HCT116 (cell line): ENCODE data around the gene ADAMTS6. TPM values are rescaled to one million over a fixed set of nuclear protein-coding genes. Genes with fewer than 3 reads are reported as not detected.

ENCODE experiments used
- ATAC-seq: fragments of 200-7000 bp; cut with Tn5 transposase; 2 replicates; pipeline ENCODE4 v1.9.1; 2020; ENCODE audit warnings: mild to moderate bottlenecking, moderate library complexity
- BruUV-seq: library from RNA; stranded (reverse); fragments of 400-500 nt; replicated peaks from 2 replicates; lab custom pipeline; 2021; lab: Mats Ljungman, UMichigan
- CTCF ChIA-PET: fragments of 300-600 bp; sonication (Branson Sonifier 250); formaldehyde crosslinking; loops from one replicate; lab custom pipeline; 2021; ENCODE audit warnings: antibody characterized with exemption; lab: Charles Lee
- POLR2A ChIA-PET: fragments of 300-600, 350-600 bp; sonication (Branson Sonifier 250); formaldehyde crosslinking; loops from one replicate; lab custom pipeline; 2021; ENCODE audit warnings: antibody characterized with exemption; lab: Charles Lee
- RAD21 ChIA-PET, 2 experiments: fragments of 300-600 bp; sonication (Branson Sonifier 250); formaldehyde crosslinking; loops; one replicate each; lab custom pipeline; 2023; ENCODE audit warnings: low total read pairs in 2 of 2; ENCODE audit not compliant: uncharacterized antibody in 2 of 2, unreplicated experiment in 2 of 2, low non-redundant PET in 1 of 2; lab: Charles Lee
- DNase-seq: peaks from one replicate; pipeline ENCODE4 v3.0.0-alpha.2; 2010; ENCODE audit warnings: low read depth, low spot score
- H2AFZ ChIP-seq: fragments of 200-600 bp; shearing (Covaris generic), sonication (generic); 2 replicates; pipeline ENCODE4 v1.6.1; 2017; ENCODE audit warnings: low read depth, mixed run types, mixed read lengths, antibody characterized with exemption, low read length; ENCODE audit not compliant: poor library complexity, severe bottlenecking
- H3K27ac ChIP-seq: 2 replicates; pipeline ENCODE4 v1.5.1; 2012; ENCODE audit warnings: low read depth, low read length
- H3K27me3 ChIP-seq: fragments of 200-600 bp; sonication (generic); 2 replicates; pipeline ENCODE4 v1.6.1; 2016; ENCODE audit warnings: mixed run types, low read length, mixed read lengths; ENCODE audit not compliant: insufficient read depth
- H3K36me3 ChIP-seq, 2 experiments: fragments of 200-500 bp in 1 of 2; fragments of 200-600 bp in 1 of 2; sonication (Bioruptor generic) in 1 of 2; sonication (generic) in 1 of 2; 2 replicates each; pipeline versions ENCODE4 v1.5.1 to v1.6.1; 2014 to 2016; ENCODE audit warnings: low read length in 2 of 2, inconsistent platforms in 1 of 2, mixed read lengths in 1 of 2, mixed run types in 1 of 2; ENCODE audit not compliant: insufficient read depth in 2 of 2, control insufficient read depth in 1 of 2
- H3K4me1 ChIP-seq, 2 experiments: fragments of 200-600 bp in 1 of 2; sonication (generic) in 1 of 2; 2 replicates each; pipeline versions ENCODE4 v1.5.1 to v1.6.1; 2012 to 2017; ENCODE audit warnings: low read length in 2 of 2, inconsistent platforms in 1 of 2, mild to moderate bottlenecking in 1 of 2, mixed read lengths in 1 of 2, mixed run types in 1 of 2, moderate library complexity in 1 of 2; ENCODE audit not compliant: insufficient read depth in 2 of 2, control insufficient read depth in 1 of 2
- H3K4me2 ChIP-seq: fragments of 200-600 bp; sonication (generic); 2 replicates; pipeline ENCODE4 v1.6.1; 2017; ENCODE audit warnings: mixed run types, low read length, mixed read lengths
- H3K4me3 ChIP-seq, 2 experiments: fragments of 200-600 bp in 1 of 2; sonication (generic) in 1 of 2; replicated peaks in 1 of 2; 2 replicates each; pipeline ENCODE4 v1.5.1; 2011 to 2016; ENCODE audit warnings: low read length in 2 of 2, control low read depth in 1 of 2, low read depth in 1 of 2, mild to moderate bottlenecking in 1 of 2, mixed read lengths in 1 of 2, mixed run types in 1 of 2
- H3K79me2 ChIP-seq: fragments of 200-600 bp; sonication (generic); 2 replicates; pipeline ENCODE4 v1.6.1; 2017; ENCODE audit warnings: mild to moderate bottlenecking, mixed run types, low read length, moderate library complexity, mixed read lengths; ENCODE audit not compliant: insufficient read depth
- H3K9ac ChIP-seq: fragments of 200-600 bp; sonication (generic); 2 replicates; pipeline ENCODE4 v1.6.1; 2016; ENCODE audit warnings: low read length, mixed read lengths
- H3K9me2 ChIP-seq: fragments of 200-600 bp; sonication (generic), shearing (Covaris generic); 2 replicates; pipeline ENCODE4 v1.6.1; 2017; ENCODE audit warnings: mixed run types, mild to moderate bottlenecking, moderate library complexity; ENCODE audit not compliant: insufficient read depth
- H3K9me3 ChIP-seq, 2 experiments: fragments of 200-500 bp in 1 of 2; fragments of 200-600 bp in 1 of 2; sonication (Bioruptor generic) in 1 of 2; sonication (generic) in 1 of 2; 2 replicates each; pipeline ENCODE4 v1.6.1; 2014 to 2017; ENCODE audit warnings: low read length in 2 of 2, mixed read lengths in 2 of 2, inconsistent platforms in 1 of 2, low read depth in 1 of 2, mild to moderate bottlenecking in 1 of 2, mixed run types in 1 of 2, moderate library complexity in 1 of 2; ENCODE audit not compliant: control insufficient read depth in 1 of 2, insufficient read depth in 1 of 2
- H4K20me1 ChIP-seq: fragments of 200-600 bp; sonication (generic), shearing (Covaris generic); 2 replicates; pipeline ENCODE4 v1.6.1; 2017; ENCODE audit warnings: mixed run types, mild to moderate bottlenecking, moderate library complexity; ENCODE audit not compliant: insufficient read depth
- ATF3 ChIP-seq: IDR thresholded peaks from 2 replicates; pipeline ENCODE4 v1.6.1; 2012
- CBX3 ChIP-seq: IDR thresholded peaks from 2 replicates; pipeline ENCODE4 v1.6.1; 2012; ENCODE audit warnings: low read depth
- CTCF ChIP-seq, 3 experiments: fragments of 200-600 bp in 1 of 3; sonication (generic) in 1 of 3; IDR thresholded peaks in 2 of 3; conservative IDR thresholded peaks in 1 of 3; 2 replicates each; pipeline ENCODE4 v1.5.1; 2012 to 2017; ENCODE audit warnings: low read depth in 2 of 3, low read length in 2 of 3, antibody characterized with exemption in 1 of 3, borderline replicate concordance in 1 of 3, control low read depth in 1 of 3, mild to moderate bottlenecking in 1 of 3, mixed read lengths in 1 of 3, mixed run types in 1 of 3, moderate library complexity in 1 of 3; ENCODE audit not compliant: insufficient read depth in 1 of 3
- EGR1 ChIP-seq: IDR thresholded peaks from 2 replicates; pipeline ENCODE4 v1.6.1; 2012; ENCODE audit warnings: low read depth
- ELF1 ChIP-seq: IDR thresholded peaks from 2 replicates; pipeline ENCODE4 v1.6.1; 2012; ENCODE audit warnings: low read depth, borderline replicate concordance
- EZH2 ChIP-seq: fragments of 200-600 bp; sonication (generic); IDR thresholded peaks from 2 replicates; pipeline ENCODE4 v1.6.1; 2017; ENCODE audit warnings: antibody characterized with exemption, mixed run types
- EZH2phosphoT487 ChIP-seq: fragments of 200-600 bp; IDR thresholded peaks from 2 replicates; pipeline ENCODE4 v1.6.1; 2018; ENCODE audit warnings: antibody characterized with exemption, borderline replicate concordance
- FOSL1 ChIP-seq: IDR thresholded peaks from 2 replicates; pipeline ENCODE4 v1.6.1; 2012; ENCODE audit warnings: low read depth
- POLR2AphosphoS5 ChIP-seq: IDR thresholded peaks from 2 replicates; pipeline ENCODE4 v1.6.1; 2011; ENCODE audit warnings: mild to moderate bottlenecking, low read depth, low read length, moderate library complexity
- RAD21 ChIP-seq: IDR thresholded peaks from 2 replicates; pipeline ENCODE4 v1.6.1; 2012; ENCODE audit warnings: low read depth, mild to moderate bottlenecking
- REST ChIP-seq: IDR thresholded peaks from 2 replicates; pipeline ENCODE4 v1.6.1; 2012; ENCODE audit warnings: low read depth
- SIN3A ChIP-seq: IDR thresholded peaks from 2 replicates; pipeline ENCODE4 v1.6.1; 2012; ENCODE audit warnings: low read depth
- SP1 ChIP-seq: IDR thresholded peaks from 2 replicates; pipeline ENCODE4 v1.6.1; 2012; ENCODE audit warnings: low read depth
- SRF ChIP-seq: IDR thresholded peaks from 2 replicates; pipeline ENCODE4 v1.6.1; 2012; ENCODE audit warnings: low read depth
- TCF7L2 ChIP-seq: IDR thresholded peaks from 2 replicates; pipeline ENCODE4 v1.7.0; 2011; ENCODE audit warnings: borderline replicate concordance, inconsistent platforms; ENCODE audit not compliant: insufficient read depth, insufficient read length; ENCODE audit errors: extremely low read depth
- YY1 ChIP-seq: IDR thresholded peaks from 2 replicates; pipeline ENCODE4 v1.6.1; 2011; ENCODE audit warnings: low read length, low read depth, moderate library complexity, mild to moderate bottlenecking; ENCODE audit not compliant: insufficient replicate concordance; ENCODE audit errors: extremely low read depth
- intact Hi-C: fragments of 100-400 bp; cut with micrococcal nuclease; formaldehyde crosslinking; loops from 2 replicates; pipeline ENCODE4 v1.10.0; 2022
- total RNA-seq: library from RNA; stranded (reverse); gene quantifications from one replicate; pipeline ENCODE4 v1.2.1, GENCODE V29; 2021; ENCODE audit not compliant: unreplicated experiment
- TF ChIP-seq, protein P1 (sequence below): IDR thresholded peaks from 2 replicates; pipeline ENCODE4 v1.6.1; 2012
- TF ChIP-seq, protein P2 (sequence below): IDR thresholded peaks from 2 replicates; pipeline ENCODE4 v1.6.1; 2011; ENCODE audit warnings: mild to moderate bottlenecking, low read length, moderate library complexity; ENCODE audit not compliant: insufficient replicate concordance; ENCODE audit errors: extremely low read depth

Gene ADAMTS6
- total RNA-seq, 1 experiment from 2014 or later, result 0.93 TPM

- Histone ChIP-seq H3K9ac (no peak overlapping the region), H3K27me3 (no peaks in the 10 kb centered on the region), H3K4me1 (no peaks in the 10 kb centered on the region), H3K79me2 (no peaks in the 10 kb centered on the region), H3K4me2 (no peak overlapping the region)
- DNase-seq, result no peak
- ATAC-seq, result no peak
- intact Hi-C loops, result no loop called here
- TF ChIP-seq EZH2, result no peak
- no peak for TF ChIP-seq ELF1
- no peak for TF ChIP-seq YY1
- no peak for TF ChIP-seq CBX3
- TF ChIP-seq TCF7L2, result no peak
- no peak for TF ChIP-seq ATF3
- TF ChIP-seq, protein P1, sequence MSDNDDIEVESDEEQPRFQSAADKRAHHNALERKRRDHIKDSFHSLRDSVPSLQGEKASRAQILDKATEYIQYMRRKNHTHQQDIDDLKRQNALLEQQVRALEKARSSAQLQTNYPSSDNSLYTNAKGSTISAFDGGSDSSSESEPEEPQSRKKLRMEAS, result no peak
- TF ChIP-seq EZH2phosphoT487, result no peak
- no peak for TF ChIP-seq SRF
- TF ChIP-seq POLR2AphosphoS5, result no peak
- TF ChIP-seq SP1, result no peak
- TF ChIP-seq, protein P2, sequence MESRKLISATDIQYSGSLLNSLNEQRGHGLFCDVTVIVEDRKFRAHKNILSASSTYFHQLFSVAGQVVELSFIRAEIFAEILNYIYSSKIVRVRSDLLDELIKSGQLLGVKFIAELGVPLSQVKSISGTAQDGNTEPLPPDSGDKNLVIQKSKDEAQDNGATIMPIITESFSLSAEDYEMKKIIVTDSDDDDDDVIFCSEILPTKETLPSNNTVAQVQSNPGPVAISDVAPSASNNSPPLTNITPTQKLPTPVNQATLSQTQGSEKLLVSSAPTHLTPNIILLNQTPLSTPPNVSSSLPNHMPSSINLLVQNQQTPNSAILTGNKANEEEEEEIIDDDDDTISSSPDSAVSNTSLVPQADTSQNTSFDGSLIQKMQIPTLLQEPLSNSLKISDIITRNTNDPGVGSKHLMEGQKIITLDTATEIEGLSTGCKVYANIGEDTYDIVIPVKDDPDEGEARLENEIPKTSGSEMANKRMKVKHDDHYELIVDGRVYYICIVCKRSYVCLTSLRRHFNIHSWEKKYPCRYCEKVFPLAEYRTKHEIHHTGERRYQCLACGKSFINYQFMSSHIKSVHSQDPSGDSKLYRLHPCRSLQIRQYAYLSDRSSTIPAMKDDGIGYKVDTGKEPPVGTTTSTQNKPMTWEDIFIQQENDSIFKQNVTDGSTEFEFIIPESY, result no peak
- no peak for TF ChIP-seq SIN3A
- TF ChIP-seq CTCF (IDR thresholded peaks at IDR 0.05 in 2 of 3, conservative IDR thresholded peaks at IDR 0.05 in 1 of 3; ENCODE audit: borderline replicate concordance in 1 of 3, insufficient read depth in 1 of 3, low read depth in 2 of 3, low read length in 2 of 3), result no peak
- no peak for TF ChIP-seq FOSL1
- no peak for TF ChIP-seq RAD21
- TF ChIP-seq REST, result no peak
- no peak for TF ChIP-seq EGR1
- TF ChIP-seq, all 23 proteins: peak for 0
- ChIA-PET CTCF (no interaction called here), POLR2A (no interaction called here), RAD21 (no interaction called here)
- Histone ChIP-seq H4K20me1 (no peaks in the 10 kb centered on the region), H3K27ac (no peak overlapping the region), H3K9me3 (no peaks in the 10 kb centered on the region; a peak in 1 of 4 replicates), H3K36me3 (no peaks in the 10 kb centered on the region), H3K4me3 (no peak overlapping the region), H3K9me2 (no peaks in the 10 kb centered on the region), H2AFZ (no peak overlapping the region)
- no TSS peak for BruUV-seq
Observed at GRCh38 chr5:65117525-65117924, 364.2 kb downstream of the ADAMTS6 start.
